Heart right ventricle (tissue), 16 donors: ENCODE measurements around the gene UNC119B. TPM values are rescaled to one million over a fixed set of nuclear protein-coding genes. Genes with fewer than 3 reads are reported as not detected.
A peak's percentile ranks its signal among the peaks of the same experiment; 100 is the strongest.

Source experiments
- ATAC-seq, 8 donors: fragments of 200-7000 bp; cut with Tn5 transposase; one replicate each; pipeline ENCODE4 v1.9.1; 2020; ENCODE audit warnings: mild to moderate bottlenecking in 8 of 8, moderate library complexity in 8 of 8, moderate number of reproducible peaks in 1 of 8
- DNase-seq, 2 donors: peaks; one replicate each; pipeline ENCODE4 v3.0.0-alpha.2; 2020
- H3K27ac ChIP-seq, 10 donors: fragments of 200-600 bp; sonication (generic) in 2 of 10; one replicate each; pipeline versions ENCODE4 v1.5.0 to v1.8.0; 2020 to 2022; ENCODE audit warnings: mild to moderate bottlenecking in 3 of 10
- H3K27me3 ChIP-seq, 7 donors: fragments of 200-600 bp; one replicate each; pipeline ENCODE4 v1.8.0; 2021 to 2022; ENCODE audit warnings: mild to moderate bottlenecking in 2 of 7
- H3K36me3 ChIP-seq, 9 donors: fragments of 200-600 bp; sonication (generic) in 1 of 9; one replicate each; pipeline versions ENCODE4 v1.5.0 to v1.8.0; 2020 to 2022; ENCODE audit warnings: mild to moderate bottlenecking in 2 of 9
- H3K4me1 ChIP-seq, 9 donors: fragments of 200-600 bp; sonication (generic) in 1 of 9; one replicate each; pipeline versions ENCODE4 v1.5.0 to v1.8.0; 2020 to 2022; ENCODE audit warnings: mild to moderate bottlenecking in 4 of 9
- H3K4me3 ChIP-seq, 10 donors: fragments of 200-600 bp; sonication (generic) in 2 of 10; one replicate each; pipeline versions ENCODE4 v1.5.0 to v1.8.0; 2020 to 2022; ENCODE audit warnings: mild to moderate bottlenecking in 7 of 10, moderate library complexity in 2 of 10
- H3K9me3 ChIP-seq, 11 donors: fragments of 200-600 bp in 10 of 11; sonication (generic) in 2 of 11; one replicate each; pipeline versions ENCODE4 v1.5.0 to v1.8.0; 2013 to 2022; ENCODE audit warnings: mild to moderate bottlenecking in 2 of 11, control low read depth in 1 of 11, moderate library complexity in 1 of 11
- CTCF ChIP-seq, 9 donors: fragments of 200-600 bp; sonication (generic) in 2 of 9; IDR thresholded peaks; one replicate each; pipeline versions ENCODE4 v1.5.0 to v1.8.0; 2021 to 2022; ENCODE audit warnings: antibody characterized with exemption in 9 of 9, mild to moderate bottlenecking in 5 of 9, moderate library complexity in 1 of 9
- WGBS, 2 donors: extraction: QIAGEN DNeasy Blood & Tissue Kit; methylation state at CpG; one replicate each; pipeline ENCODE4 v1.1.7; 2013; ENCODE audit warnings: inconsistent platforms in 1 of 2; 5-methylcytosine and 5-hydroxymethylcytosine counted together
- intact Hi-C, 10 donors: fragments of 100-400 bp; cut with DNase I; formaldehyde crosslinking; loops; one replicate each; pipeline versions ENCODE4 v1.11.1 to v1.14.2; 2022
- polyA plus RNA-seq, 2 donors: library from polyadenylated mRNA; stranded (reverse); fragments of 200-250 nt; gene quantifications; one replicate each; pipeline ENCODE4 v1.2.3, GENCODE V29; 2013
- total RNA-seq, 10 donors: library from RNA; stranded (reverse); fragmentation: NEBNext Ultra II Directional in 3 of 10; extraction: Animal tissue kit (Norgen Biotek cat#: 25700) in 3 of 10; gene quantifications; one replicate each; pipeline versions ENCODE4 v1.2.1 to v1.2.4, GENCODE V29; 2021 to 2023
- donor health status: Arrhythmogenic right ventricular cardiomyopathy.
- donor health status: ischemic (EF 13 %, LVEDD 7.1; RV severe dilation, severe dysfunction).
- donor health status: healthy with polysubstance abuse.
- donor health status: DM: no; HTN: yes; CAD: no.
- donor health status: DM: no; HTN: no; CAD: no.
- donor health status: ischemic (EF 25% LVEDD 6.9; RV normal size, moderate dysfunction).
- donor health status: ischemic (EF 25% LVEDD 5.7; RV mildly dilated, moderate dysfunction).
- donor health status: healthy.
- donor health status: DM: yes; HTN: yes; CAD: no.
- donor health status: Ischemic cardiomyopathy.
- donor health status: ischemic (EF 35%, LVEDD 5.7; RV mildly dilated, moderate dysfunction).
- donor health status: nonischemic (EF 11% LVEDD 7.7; RV severe dilation, severe dysfunction).
- donor health status: DM: yes; HTN: yes; CAD: no.
- donor health status: PGD.
- donor health status: ischemic (EF 29% LVEDD 5.4; RV normal size, mild dysfunction).
- donor health status: nonischemic (EF 23%, LVEDD 6.1; RV moderate dilation, normal function).

The UNC119B gene
- total and polyA plus RNA-seq, 12 donors: 5.0 to 15.4 (median 9.3) TPM

- Histone ChIP-seq H3K4me1 (peaks cover 9 to 43% (median 31%) of the 10 kb centered on the region in 9 donors), H3K36me3 (peaks cover 0 to 36% (median 19%) of the 10 kb centered on the region in 9 donors), H3K27ac (peak overlapping the region in 9 of 10 donors; percentile 81 to 96 (median 93)), H3K9me3 (no peaks in the 10 kb centered on the region), H3K4me3 (peak overlapping the region; percentile 50 to 96 (median 88)), H3K27me3 (no peaks in the 10 kb centered on the region)
- intact Hi-C loops: loop anchor here in 6 of 10 donors (2.0 to 10.0 kb wide), 9 partner anchors 25 to 263 kb away; partner anchors contain the start of genes POP5 (in 2 of the 6), DYNLL1 (in 1 of the 6), HNF1A (in 1 of the 6) and MLEC (in 1 of the 6)
- 32 to 39% methylated on average over 6 of the region's 6 CpGs for WGBS, 2 donors
- ATAC-seq (no peak), DNase-seq (no peak)
- TF ChIP-seq CTCF (IDR thresholded peaks at IDR 0.05): no peak
Measured at GRCh38 chr12:120711411-120711810, 1.2 kb downstream of the UNC119B start.

GRCh38 chr12:120712610-120713009 is 2.4 kb downstream of the UNC119B start:
- intact Hi-C loops: loop anchor here (1.0 to 10.0 kb wide), 11 partner anchors 18 to 262 kb away; partner anchors contain the start of genes POP5 (in 2 of the 10), DYNLL1 (in 1 of the 10) and HNF1A (in 1 of the 10)
- WGBS, 2 donors: 73 to 85% methylated on average over 6 of the region's 6 CpGs
- no peak for ATAC-seq

GRCh38 chr12:120713861-120714482 is 3.7 kb downstream of the UNC119B start:
- ATAC-seq (peak in 7 of 8 donors; percentile 40 to 80 (median 77)), DNase-seq (peak in 1 of 2 donors; percentile 89)
- peaks cover 0 to 61% (median 40%) of the 10 kb centered on the region in 9 donors for H3K36me3 ChIP-seq
- peak overlapping the region in 2 of 10 donors; percentile 15 to 56 for H3K27ac ChIP-seq
- peak; percentile 71 to 91 (median 88) for TF ChIP-seq CTCF (IDR thresholded peaks at IDR 0.05)
- no peaks in the 10 kb centered on the region for H3K27me3 ChIP-seq
- H3K4me1 ChIP-seq: peaks cover 9 to 43% (median 33%) of the 10 kb centered on the region in 9 donors
- H3K4me3 ChIP-seq: no peak overlapping the region
- intact Hi-C loops: loop anchor here (1.0 to 10.0 kb wide), 13 partner anchors 19 to 261 kb away; partner anchors contain the start of genes POP5 (in 2 of the 10), DYNLL1 (in 1 of the 10) and HNF1A (in 1 of the 10)
- no peaks in the 10 kb centered on the region for H3K9me3 ChIP-seq
- 15 to 19% methylated on average over 4 of the region's 4 CpGs for WGBS, 2 donors

More at GRCh38 chr12:120712610-120713009, 2.4 kb downstream of the UNC119B start:
- no peaks in the 10 kb centered on the region for H3K9me3 ChIP-seq
- DNase-seq: no peak
- H3K36me3 ChIP-seq: peaks cover 0 to 48% (median 27%) of the 10 kb centered on the region in 9 donors
- no peaks in the 10 kb centered on the region for H3K27me3 ChIP-seq
- peaks cover 9 to 43% (median 31%) of the 10 kb centered on the region in 9 donors for H3K4me1 ChIP-seq
- no peak overlapping the region for H3K4me3 ChIP-seq
- TF ChIP-seq CTCF (IDR thresholded peaks at IDR 0.05): no peak
- peak overlapping the region in 1 of 10 donors; percentile 9 for H3K27ac ChIP-seq

GRCh38 chr12:120718055-120718454 is 7.8 kb downstream of the UNC119B start:
- Histone ChIP-seq H3K36me3 (peaks cover 0 to 100% (median 71%) of the 10 kb centered on the region in 9 donors), H3K4me3 (no peak overlapping the region), H3K4me1 (peaks cover 6 to 49% (median 13%) of the 10 kb centered on the region in 9 donors), H3K27me3 (no peaks in the 10 kb centered on the region), H3K27ac (no peak overlapping the region), H3K9me3 (no peaks in the 10 kb centered on the region)
- WGBS, 2 donors: 93 to 97% methylated on average over 9 of the region's 9 CpGs
- DNase-seq: no peak
- intact Hi-C loops: loop anchor here in 3 of 10 donors (5.0 to 10.0 kb wide), 3 partner anchors 133 to 257 kb away; partner anchors contain the start of genes POP5 (in 2 of the 3) and HNF1A (in 1 of the 3)
- ATAC-seq: no peak
- TF ChIP-seq CTCF (IDR thresholded peaks at IDR 0.05): no peak
